Measurements from ENCODE around the gene PCCA.

PCCA gene

GRCh38 chr13:100231176-100231575 is 142.3 kb downstream of the PCCA start:
- Histone ChIP-seq H3K36me3 (ENCODE audit: insufficient read depth, low read length) (no peaks in the 10 kb centered on the region), H4K20me1 (ENCODE audit: insufficient read depth, low read length) (no peaks in the 10 kb centered on the region), H3K4me2 (ENCODE audit: insufficient read depth, low read length) (no peak overlapping the region), H3K27me3 (ENCODE audit: insufficient read depth, low read length, poor library complexity) (no peaks in the 10 kb centered on the region), H2AFZ (ENCODE audit: low read depth, low read length) (no peak overlapping the region), H3K27ac (ENCODE audit: low read length) (no peak overlapping the region), H3K4me1 (ENCODE audit: insufficient read depth, low read length) (no peaks in the 10 kb centered on the region; the same call in 1 of the 2 replicates), H3K4me3 (ENCODE audit: low read depth in 1 of 2, low read length in 2 of 2) (no peak overlapping the region), H3K9me3 (ENCODE audit: insufficient read depth, low read length, severe bottlenecking) (no peaks in the 10 kb centered on the region), H3K79me2 (ENCODE audit: insufficient read depth, low read length) (no peaks in the 10 kb centered on the region), H3K9ac (ENCODE audit: low read depth, low read length) (no peak overlapping the region)
- DNase-seq (no peak), ATAC-seq (ENCODE audit: insufficient read depth, low read depth) (no peak)
- TF ChIP-seq CTCF (IDR thresholded peaks at IDR 0.05; ENCODE audit: borderline replicate concordance, extremely low read depth, low read length, poor library complexity, severe bottlenecking) = no peak
- no peak for TF ChIP-seq EZH2 (IDR thresholded peaks at IDR 0.05; ENCODE audit: borderline replicate concordance, low read depth, low read length, severe bottlenecking)

GRCh38 chr13:100234006-100234405 is 145.1 kb downstream of the PCCA start:
- H3K79me2 ChIP-seq (ENCODE audit: insufficient read depth, low read length) = no peaks in the 10 kb centered on the region
- no peak for TF ChIP-seq EZH2 (IDR thresholded peaks at IDR 0.05; ENCODE audit: borderline replicate concordance, low read depth, low read length, severe bottlenecking)
- no peak for TF ChIP-seq CTCF (IDR thresholded peaks at IDR 0.05; ENCODE audit: borderline replicate concordance, extremely low read depth, low read length, poor library complexity, severe bottlenecking)
- H3K36me3 ChIP-seq (ENCODE audit: insufficient read depth, low read length) = no peaks in the 10 kb centered on the region
- H3K27ac ChIP-seq (ENCODE audit: low read length) = no peak overlapping the region
- H3K9ac ChIP-seq (ENCODE audit: low read depth, low read length) = no peak overlapping the region
- no peaks in the 10 kb centered on the region for H3K9me3 ChIP-seq (ENCODE audit: insufficient read depth, low read length, severe bottlenecking)
- no peaks in the 10 kb centered on the region; the same call in 1 of the 2 replicates for H3K4me1 ChIP-seq (ENCODE audit: insufficient read depth, low read length)
- no peak for ATAC-seq (ENCODE audit: insufficient read depth, low read depth)
- DNase-seq = no peak
- no peak overlapping the region for H2AFZ ChIP-seq (ENCODE audit: low read depth, low read length)
- no peaks in the 10 kb centered on the region for H4K20me1 ChIP-seq (ENCODE audit: insufficient read depth, low read length)
- no peaks in the 10 kb centered on the region for H3K27me3 ChIP-seq (ENCODE audit: insufficient read depth, low read length, poor library complexity)
- H3K4me3 ChIP-seq (ENCODE audit: low read depth in 1 of 2, low read length in 2 of 2) = no peak overlapping the region
- no peak overlapping the region for H3K4me2 ChIP-seq (ENCODE audit: insufficient read depth, low read length)

GRCh38 chr13:100234524-100235136 is 145.7 kb downstream of the PCCA start:
- H3K4me3 ChIP-seq (ENCODE audit: low read depth in 1 of 2, low read length in 2 of 2) = no peak overlapping the region
- no peak for DNase-seq

More at GRCh38 chr13:100234524-100235136, 145.7 kb downstream of the PCCA start:
- TF ChIP-seq CTCF (IDR thresholded peaks at IDR 0.05; ENCODE audit: borderline replicate concordance, extremely low read depth, low read length, poor library complexity, severe bottlenecking) (no peak), EZH2 (IDR thresholded peaks at IDR 0.05; ENCODE audit: borderline replicate concordance, low read depth, low read length, severe bottlenecking) (no peak)
- no peaks in the 10 kb centered on the region for H3K36me3 ChIP-seq (ENCODE audit: insufficient read depth, low read length)
- H3K9ac ChIP-seq (ENCODE audit: low read depth, low read length) = no peak overlapping the region
- H2AFZ ChIP-seq (ENCODE audit: low read depth, low read length) = no peak overlapping the region
- H3K27me3 ChIP-seq (ENCODE audit: insufficient read depth, low read length, poor library complexity) = no peaks in the 10 kb centered on the region
- ATAC-seq (ENCODE audit: insufficient read depth, low read depth) = no peak
- H4K20me1 ChIP-seq (ENCODE audit: insufficient read depth, low read length) = no peaks in the 10 kb centered on the region
- H3K9me3 ChIP-seq (ENCODE audit: insufficient read depth, low read length, severe bottlenecking) = no peaks in the 10 kb centered on the region
- no peaks in the 10 kb centered on the region for H3K79me2 ChIP-seq (ENCODE audit: insufficient read depth, low read length)
- no peak overlapping the region for H3K4me2 ChIP-seq (ENCODE audit: insufficient read depth, low read length)
- H3K27ac ChIP-seq (ENCODE audit: low read length) = no peak overlapping the region
- H3K4me1 ChIP-seq (ENCODE audit: insufficient read depth, low read length) = no peaks in the 10 kb centered on the region; the same call in 1 of the 2 replicates

Data from DND-41 (cell line).